NCI-H1694 (cell line): Measurements from ENCODE around the gene TRA2A.

Experiments
- DNase-seq: peaks from one replicate; lab custom pipeline; 2025; lab: John Stamatoyannopoulos, UW

Gene TRA2A

GRCh38 chr7:23470330-23471105, 61.3 kb downstream of the TRA2A start, which contains the start of gene IGF2BP3:
IGF2BP3 (minus strand) TSS chr7:23470491; CDS start chr7:23470110, 381 bp downstream.
- peak; percentile 91 for DNase-seq

GRCh38 chr7:23469961-23470250, 61.9 kb downstream of the TRA2A start:
- DNase-seq = no peak

GRCh38 chr7:23469150-23469960, 62.4 kb downstream of the TRA2A start:
- DNase-seq = no peak

GRCh38 chr7:23468526-23469149, 63.1 kb downstream of the TRA2A start:
- DNase-seq = no peak

GRCh38 chr7:23467806-23468525, 63.8 kb downstream of the TRA2A start:
- no peak for DNase-seq

GRCh38 chr7:23467291-23467805, 64.4 kb downstream of the TRA2A start:
- DNase-seq = no peak

- no peak for DNase-seq
Measured at GRCh38 chr7:23462846-23463245, 68.9 kb downstream of the TRA2A start.

GRCh38 chr7:23458044-23458443, 73.7 kb downstream of the TRA2A start:
- DNase-seq = no peak

- DNase-seq = no peak
Measured at GRCh38 chr7:23456093-23456492, 75.7 kb downstream of the TRA2A start.

GRCh38 chr7:23454881-23455526, 76.8 kb downstream of the TRA2A start:
- no peak for DNase-seq
